ENCODE measurements around the gene SPATA24.
"Not testable (repeated sequence)": the region's sequence is repeated elsewhere in the genome, so short reads cannot be mapped to it uniquely, and the experiment has no call there.

SPATA24 gene

DNA sequence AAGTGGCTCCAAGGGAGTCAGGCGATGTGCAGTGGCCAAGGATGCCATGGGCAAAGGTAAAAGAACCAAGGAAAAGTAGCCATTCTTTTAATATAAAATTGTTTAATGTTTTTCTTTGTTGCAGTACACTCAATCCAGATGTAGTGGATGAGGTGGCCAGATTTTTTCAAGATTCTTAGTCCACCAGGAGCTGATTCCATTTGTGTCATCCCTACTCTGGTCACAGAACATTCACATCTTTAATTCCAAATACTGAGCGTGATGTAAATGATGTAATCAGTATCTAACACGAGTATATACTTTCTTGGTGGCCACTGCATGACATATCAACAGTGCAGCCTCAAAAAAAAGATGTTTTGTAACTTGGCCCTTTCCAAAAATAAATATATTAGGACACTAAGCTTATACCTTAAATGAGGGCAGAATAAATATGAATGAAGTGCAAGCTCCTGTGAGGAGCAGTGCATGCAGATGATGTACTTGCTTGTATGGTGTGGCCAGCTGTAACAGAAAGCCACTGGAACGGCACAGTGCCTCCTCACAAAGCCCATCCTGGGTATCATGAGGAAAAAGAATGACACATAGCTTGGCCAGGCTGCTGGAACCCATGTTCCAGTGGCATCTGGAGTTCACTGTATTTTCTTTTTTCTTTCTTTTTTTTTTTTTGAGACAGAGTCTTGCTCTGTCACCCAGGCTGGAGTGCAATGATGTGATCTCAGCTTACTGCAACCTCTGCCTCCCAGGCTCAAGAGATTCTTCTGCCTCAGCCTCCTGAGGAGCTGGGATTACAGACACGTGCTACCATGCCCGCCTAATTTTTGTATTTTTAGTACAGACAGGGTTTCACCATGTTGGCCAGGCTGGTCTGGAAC lies 6.5 kb upstream of the SPATA24 start:
- TF ChIP-seq POLR2A (IDR thresholded peaks at IDR 0.05; ENCODE audit: low read length): no peak
- no peak for TF ChIP-seq GATA1 (IDR thresholded peaks at IDR 0.05; ENCODE audit: low read depth, low read length)
- DNase-seq: no peak

DNA sequence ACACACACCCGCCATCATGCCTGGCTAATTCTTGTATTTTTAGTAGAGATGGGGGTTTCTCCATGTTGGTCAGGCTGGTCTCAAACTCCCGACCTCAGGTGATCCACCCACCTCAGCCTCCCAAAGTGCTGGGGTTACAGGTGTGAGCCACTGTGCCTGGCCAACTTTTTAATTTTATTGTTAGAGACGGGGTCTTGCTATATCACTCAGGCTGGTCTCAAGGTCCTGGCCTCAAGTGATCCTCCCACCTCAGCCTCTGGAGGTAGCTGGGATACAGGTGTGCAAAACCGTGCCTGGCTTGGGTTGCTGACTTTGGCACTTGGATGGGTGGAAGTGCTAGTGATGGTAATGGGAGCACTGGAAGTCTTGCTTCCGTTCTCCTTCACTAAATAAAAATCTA lies 5.2 kb upstream of the SPATA24 start:
- not testable (repeated sequence) for DNase-seq

DNA sequence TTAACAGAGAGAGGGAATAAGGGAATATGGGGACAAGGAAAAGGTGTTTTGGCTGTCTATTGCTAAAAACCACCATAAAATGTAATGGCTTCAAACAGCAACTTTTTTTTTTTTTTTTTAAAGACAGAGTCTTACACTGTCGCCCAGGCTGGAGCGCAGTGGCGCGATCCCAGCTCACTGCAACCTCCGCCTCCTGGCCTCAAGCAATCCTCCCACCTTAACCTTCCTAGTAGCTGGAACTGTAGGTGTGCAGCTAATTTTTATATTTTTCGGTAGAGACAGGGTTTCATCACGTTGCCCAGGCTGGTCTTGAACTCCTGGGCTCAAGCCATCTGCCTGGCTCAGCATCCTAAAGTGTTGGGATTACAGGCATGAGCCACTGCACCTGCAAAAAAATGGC lies 4.3 kb upstream of the SPATA24 start:
- no peak for DNase-seq
- TF ChIP-seq POLR2A (IDR thresholded peaks at IDR 0.05; ENCODE audit: low read length) (no peak), GATA1 (IDR thresholded peaks at IDR 0.05; ENCODE audit: low read depth, low read length) (no peak)

DNA sequence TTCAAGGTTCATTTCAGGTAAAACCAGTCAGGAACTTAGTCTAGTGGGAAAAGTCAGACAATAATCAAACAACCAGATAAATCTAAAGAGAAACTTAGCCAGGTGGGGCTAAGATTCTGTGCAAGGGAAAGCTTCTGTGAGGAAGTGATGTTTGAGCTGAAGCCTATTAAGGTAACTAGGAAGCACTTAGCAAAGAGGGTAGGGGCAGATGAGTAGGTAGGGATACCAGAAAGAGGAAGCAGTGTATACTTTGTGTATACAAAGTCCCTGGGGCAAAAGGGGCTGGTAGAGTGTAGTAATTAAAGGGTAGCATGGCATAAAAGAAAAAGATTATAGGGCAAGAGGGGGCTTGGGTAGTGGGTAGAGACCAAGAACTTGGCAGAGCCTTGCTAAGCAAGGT lies 3.6 kb upstream of the SPATA24 start:
- no peak for TF ChIP-seq GATA1 (IDR thresholded peaks at IDR 0.05; ENCODE audit: low read depth, low read length)
- TF ChIP-seq POLR2A (IDR thresholded peaks at IDR 0.05; ENCODE audit: low read length): no peak
- no peak for DNase-seq

DNA sequence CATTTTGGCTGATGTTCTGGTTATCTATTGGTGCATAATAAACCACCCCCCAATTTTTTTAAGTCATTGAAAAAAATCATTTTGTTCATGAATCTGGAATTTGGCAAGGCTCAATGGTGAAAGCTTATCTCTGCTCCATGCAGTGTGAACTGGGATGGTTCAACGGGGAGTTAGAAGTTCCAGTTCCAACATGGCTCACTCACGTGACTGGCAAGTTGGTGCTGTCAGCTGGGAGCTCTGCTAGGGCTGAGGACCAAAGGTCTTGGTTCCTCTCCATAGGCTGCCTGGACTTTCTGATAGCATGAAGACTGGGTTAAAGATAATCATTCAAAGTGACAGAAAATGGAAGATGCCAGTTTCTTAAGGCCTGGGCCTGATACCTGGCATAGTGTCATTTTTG lies 3.1 kb upstream of the SPATA24 start:
- peak in 1 of 2 experiments; percentile 26 for DNase-seq
- TF ChIP-seq POLR2A (IDR thresholded peaks at IDR 0.05; ENCODE audit: low read length): no peak
- no peak for TF ChIP-seq GATA1 (IDR thresholded peaks at IDR 0.05; ENCODE audit: low read depth, low read length)

DNA sequence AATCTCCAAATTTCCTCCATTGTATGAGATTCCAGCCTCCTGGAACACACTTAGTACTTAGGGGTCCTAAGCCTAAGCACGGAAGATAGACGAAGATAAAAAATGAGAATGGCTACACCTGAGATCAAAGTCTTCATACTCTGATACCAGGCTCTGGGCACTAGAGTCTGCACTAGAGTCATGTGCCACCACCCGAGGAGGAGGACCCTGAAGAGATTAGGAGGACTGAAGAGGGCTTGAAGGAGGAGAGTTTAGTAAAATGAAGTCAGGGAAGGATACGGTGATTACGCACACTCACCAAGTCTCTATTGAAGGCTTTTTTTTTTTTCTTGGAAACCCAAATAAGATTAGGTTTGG lies 573 bp upstream of the SPATA24 start:
- TF ChIP-seq GATA1 (IDR thresholded peaks at IDR 0.05; ENCODE audit: low read depth, low read length) (no peak), POLR2A (IDR thresholded peaks at IDR 0.05; ENCODE audit: low read length) (no peak)
- no peak for DNase-seq

DNA sequence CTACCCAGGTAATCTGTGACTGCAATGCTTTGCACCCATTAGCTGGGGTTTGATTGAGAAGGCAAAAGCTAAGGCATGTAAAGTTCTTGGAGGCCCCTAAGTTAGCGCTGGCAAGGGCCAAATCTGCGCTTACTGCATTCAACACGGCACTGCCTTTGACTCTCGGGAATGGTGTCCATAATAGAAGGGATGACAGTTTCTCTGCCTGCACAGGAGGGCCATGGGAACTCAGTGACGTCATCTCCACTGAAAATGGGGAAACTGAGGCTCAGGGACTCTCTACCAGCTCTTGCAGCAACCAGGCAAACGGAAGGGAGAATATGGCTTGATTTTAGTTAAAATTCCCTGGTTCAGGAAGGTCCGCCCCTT lies 487 bp downstream of the SPATA24 start:
- peak in 1 of 2 experiments; percentile 40 for DNase-seq
- no peak for TF ChIP-seq POLR2A (IDR thresholded peaks at IDR 0.05; ENCODE audit: low read length)
- no peak for TF ChIP-seq GATA1 (IDR thresholded peaks at IDR 0.05; ENCODE audit: low read depth, low read length)

DNA sequence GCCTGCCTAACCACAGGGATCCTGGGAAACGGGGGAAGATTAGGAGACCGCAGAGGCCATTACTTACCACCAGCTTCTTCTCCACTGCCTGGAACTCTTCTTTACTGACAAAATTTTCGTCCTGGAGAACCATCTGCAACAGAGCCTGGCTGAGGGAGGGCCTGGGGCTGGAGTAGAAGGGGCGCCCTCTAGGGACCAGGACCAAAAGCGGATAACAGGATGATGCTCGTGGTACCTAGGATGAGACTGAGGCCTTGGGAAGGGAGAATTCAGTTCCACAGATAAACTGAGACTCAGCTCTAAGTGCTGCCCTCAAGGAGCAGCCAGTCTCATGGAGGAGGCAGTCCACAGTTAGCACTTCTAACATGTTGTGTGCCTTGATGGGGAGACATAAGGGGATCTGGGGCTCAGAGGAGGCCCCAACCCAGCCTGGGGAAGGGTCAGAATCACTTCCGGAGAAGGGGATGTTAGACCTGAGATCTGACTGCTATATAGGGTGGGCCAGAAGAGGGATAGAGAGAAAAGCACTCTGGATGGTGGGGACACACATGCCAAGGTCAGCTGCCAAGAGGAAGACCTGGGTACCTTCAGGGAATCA lies 1.2 kb downstream of the SPATA24 start:
- no peak for TF ChIP-seq GATA1 (IDR thresholded peaks at IDR 0.05; ENCODE audit: low read depth, low read length)
- no peak for TF ChIP-seq POLR2A (IDR thresholded peaks at IDR 0.05; ENCODE audit: low read length)

DNA sequence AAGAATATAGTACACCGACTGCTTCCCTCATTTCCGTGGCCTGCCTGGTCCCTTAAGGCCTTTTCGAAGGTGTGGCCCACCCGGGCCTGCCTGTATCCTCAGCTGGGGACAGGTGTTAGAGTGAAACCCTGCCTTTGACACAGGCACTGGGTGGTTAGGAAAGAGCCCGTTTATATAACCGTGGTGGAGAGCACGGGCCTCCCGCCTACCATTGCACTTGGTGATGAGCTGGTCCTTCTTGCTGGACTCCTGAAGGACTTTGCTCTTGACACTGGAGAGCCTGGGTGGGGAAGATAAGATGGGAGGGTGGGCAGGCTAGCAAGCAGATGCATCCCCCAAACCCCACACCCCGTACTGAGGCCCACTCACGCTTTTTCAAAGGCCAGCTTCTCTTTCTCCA lies 2.3 kb downstream of the SPATA24 start:
- peak; percentile 11 to 38 for DNase-seq
- no peak for TF ChIP-seq POLR2A (IDR thresholded peaks at IDR 0.05; ENCODE audit: low read length)
- TF ChIP-seq GATA1 (IDR thresholded peaks at IDR 0.05; ENCODE audit: low read depth, low read length): no peak

More for the DNA sequence above, 1.2 kb downstream of the SPATA24 start:
- peak; percentile 49 to 61 for DNase-seq

DNA sequence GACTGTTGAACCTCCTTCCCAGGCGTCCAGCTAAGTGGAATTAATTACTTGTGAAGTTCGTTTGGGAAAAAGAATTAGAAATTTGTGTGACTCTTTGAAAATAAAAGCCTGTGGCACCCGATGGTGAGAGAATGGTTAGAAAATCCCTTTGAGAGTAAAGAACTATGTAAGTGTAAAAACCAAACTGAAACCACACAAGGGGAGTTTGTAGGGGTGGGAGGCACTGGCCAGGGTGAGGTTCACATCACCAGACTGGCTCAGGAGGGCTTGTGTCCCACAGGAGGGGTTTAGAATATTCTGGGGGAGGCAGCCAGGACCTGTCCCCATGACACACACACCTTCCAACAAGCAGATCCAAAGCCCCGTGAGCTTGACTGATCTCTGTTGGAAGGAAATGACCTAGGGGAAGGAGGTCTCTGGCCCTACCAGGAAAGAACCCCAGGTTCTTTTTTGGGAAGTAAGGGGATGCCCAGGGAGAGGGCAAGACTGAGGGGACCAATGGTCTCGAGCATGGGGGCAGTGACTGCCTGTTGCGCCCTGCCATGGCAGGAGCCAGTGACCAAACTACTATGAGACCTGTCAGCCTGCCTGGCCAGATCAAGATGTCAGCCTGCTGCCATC lies 4.3 kb downstream of the SPATA24 start:
- TF ChIP-seq GATA1 (IDR thresholded peaks at IDR 0.05; ENCODE audit: low read depth, low read length) (no peak), POLR2A (IDR thresholded peaks at IDR 0.05; ENCODE audit: low read length) (no peak)
- no peak for DNase-seq

DNA sequence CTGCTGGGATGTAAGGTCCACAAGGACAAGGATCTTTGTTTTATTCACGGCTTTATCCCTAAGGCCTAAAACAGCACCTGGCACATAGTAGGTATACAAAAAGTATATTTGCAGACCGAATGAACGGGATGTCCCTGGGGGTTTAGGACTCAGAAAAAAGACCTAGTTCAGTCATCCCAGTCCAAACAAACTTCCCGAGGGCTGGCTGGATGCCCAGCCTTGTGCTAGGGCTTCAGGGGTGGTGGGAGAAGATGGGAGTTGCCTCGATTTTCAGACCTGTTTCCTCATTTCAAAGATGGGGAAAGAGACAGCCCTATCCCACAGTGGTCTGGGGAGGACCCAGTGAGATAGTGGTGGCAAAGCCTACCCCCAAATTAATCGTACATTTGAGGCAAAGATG lies 6.0 kb downstream of the SPATA24 start:
- DNase-seq: no peak
- no peak for TF ChIP-seq GATA1 (IDR thresholded peaks at IDR 0.05; ENCODE audit: low read depth, low read length)
- no peak for TF ChIP-seq POLR2A (IDR thresholded peaks at IDR 0.05; ENCODE audit: low read length)

DNA sequence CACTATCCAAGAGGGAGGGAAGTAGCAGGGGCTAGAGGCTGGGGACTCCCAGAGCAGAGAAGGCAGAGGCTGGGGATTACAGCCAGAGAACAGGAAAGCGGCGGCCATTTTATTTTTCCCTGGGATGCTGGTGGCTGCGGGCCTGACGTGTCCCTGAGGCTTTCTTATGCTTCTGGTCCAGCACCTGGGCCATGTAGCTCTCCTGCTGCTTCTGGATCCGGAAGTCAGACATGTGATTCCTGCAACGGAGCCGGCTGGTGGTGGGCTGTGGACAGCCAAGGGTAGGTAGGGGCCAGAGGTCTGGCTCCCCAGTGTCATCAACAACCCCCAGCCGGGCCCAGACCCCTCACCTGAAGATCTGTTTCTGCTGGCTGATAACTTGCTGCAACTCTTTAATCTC lies 7.2 kb downstream of the SPATA24 start:
- DNase-seq: no peak
- no peak for TF ChIP-seq POLR2A (IDR thresholded peaks at IDR 0.05; ENCODE audit: low read length)
- no peak for TF ChIP-seq GATA1 (IDR thresholded peaks at IDR 0.05; ENCODE audit: low read depth, low read length)

DNA sequence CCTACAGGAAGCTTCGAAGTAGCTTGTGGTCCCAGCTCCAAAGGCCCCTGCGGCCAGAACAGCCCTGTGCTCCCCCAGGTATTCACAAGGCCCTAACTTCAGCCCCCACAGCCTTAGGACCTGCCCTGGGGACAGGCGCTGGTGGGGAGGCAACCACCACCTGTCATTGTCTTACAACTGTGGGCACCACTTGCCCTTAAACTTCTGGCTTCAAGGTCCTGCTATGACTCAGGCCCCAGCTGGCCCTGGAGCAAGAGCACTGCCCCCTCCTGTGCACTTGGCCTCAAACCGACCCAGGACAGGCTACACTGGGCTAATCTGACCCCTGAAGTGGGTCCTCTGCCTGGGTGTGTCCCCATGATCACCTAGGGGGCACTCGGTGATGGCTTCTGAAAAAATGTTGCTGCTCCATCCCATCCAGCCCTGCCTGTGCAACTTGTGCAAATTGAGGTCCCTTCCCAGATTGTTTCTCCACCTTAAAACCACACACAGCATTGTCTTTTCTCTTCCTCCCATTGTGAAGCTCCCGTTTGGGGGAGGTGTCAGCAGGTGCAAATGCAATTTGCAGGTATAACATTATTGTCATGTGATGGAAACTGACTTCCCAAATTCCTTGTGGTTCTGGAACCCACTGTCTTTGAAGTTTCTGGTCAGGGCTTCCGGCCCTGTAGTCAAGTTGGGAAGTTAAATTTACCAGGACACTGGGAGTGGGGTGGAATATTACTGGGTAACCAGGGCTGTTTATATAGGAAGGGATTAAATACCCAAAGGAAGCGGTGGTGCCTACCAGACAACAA lies 7.8 kb downstream of the SPATA24 start:
- no peak for DNase-seq
- no peak for TF ChIP-seq POLR2A (IDR thresholded peaks at IDR 0.05; ENCODE audit: low read length)
- no peak for TF ChIP-seq GATA1 (IDR thresholded peaks at IDR 0.05; ENCODE audit: low read depth, low read length)

Measured in erythroblast (primary cell).